Adrenal gland (tissue), 5 donors: ENCODE measurements around the gene LKAAEAR1.

Experiments used
- CTCF ChIP-seq, 6 experiments: fragments of 450-650 bp in 4 of 6; fragments of 200-600 bp in 2 of 6; sonication (generic) in 1 of 6; IDR thresholded peaks; 1 replicate in 5 of 6; 2 replicates in 1 of 6; pipeline versions ENCODE4 v1.5.1 to v1.8.0; 2016 to 2021; ENCODE audit warnings: antibody characterized with exemption in 6 of 6, mild to moderate bottlenecking in 2 of 6, moderate library complexity in 1 of 6
- POLR2A ChIP-seq, 2 donors: fragments of 450-650 bp; IDR thresholded peaks; one replicate each; pipeline ENCODE4 v1.6.1; 2017; ENCODE audit warnings: antibody characterized with exemption in 2 of 2, mild to moderate bottlenecking in 2 of 2, moderate library complexity in 1 of 2
- donor health status: DM: no; HTN: no; CAD: no.

GRCh38 chr20:64069209-64069613, 15.0 kb downstream of the LKAAEAR1 start:
- TF ChIP-seq CTCF (IDR thresholded peaks at IDR 0.05) = no peak
- no peak for TF ChIP-seq POLR2A (IDR thresholded peaks at IDR 0.05)
